HEK293 (cell line): ENCODE data around the gene ADORA2A.

Experiments used
- ZNF223 ChIP-seq: fragments of 450-650 bp; formaldehyde crosslinking; IDR thresholded peaks from 2 replicates; pipeline ENCODE4 v1.5.1; 2016; ENCODE audit warnings: missing biosample characterization, missing genetic modification characterization
- ZNF549 ChIP-seq: fragments of 450-650 bp; IDR thresholded peaks from 2 replicates; pipeline ENCODE4 v1.5.1; 2018; ENCODE audit warnings: missing biosample characterization, missing genetic modification characterization, mild to moderate bottlenecking, inconsistent platforms, moderate library complexity
- ZNF596 ChIP-seq: fragments of 450-650 bp; IDR thresholded peaks from 2 replicates; pipeline ENCODE4 v1.5.0; 2018; ENCODE audit warnings: missing biosample characterization, mild to moderate bottlenecking, missing genetic modification characterization, moderate library complexity
- TF ChIP-seq, protein P1 (sequence below): fragments of 450-650 bp; formaldehyde crosslinking; IDR thresholded peaks from 2 replicates; pipeline ENCODE4 v1.5.1; 2016; ENCODE audit warnings: missing biosample characterization, missing genetic modification characterization
- TF ChIP-seq, protein P2 (sequence below): fragments of 450-650 bp; formaldehyde crosslinking; IDR thresholded peaks from 2 replicates; pipeline ENCODE4 v1.5.1; 2017; ENCODE audit warnings: missing biosample characterization, missing genetic modification characterization
- TF ChIP-seq, protein P3 (sequence below): sonication (generic); formaldehyde crosslinking; IDR thresholded peaks from 2 replicates; pipeline ENCODE4 v1.8.1; 2022; ENCODE audit warnings: mild to moderate bottlenecking, moderate library complexity, missing genetic modification reagents

DNA sequence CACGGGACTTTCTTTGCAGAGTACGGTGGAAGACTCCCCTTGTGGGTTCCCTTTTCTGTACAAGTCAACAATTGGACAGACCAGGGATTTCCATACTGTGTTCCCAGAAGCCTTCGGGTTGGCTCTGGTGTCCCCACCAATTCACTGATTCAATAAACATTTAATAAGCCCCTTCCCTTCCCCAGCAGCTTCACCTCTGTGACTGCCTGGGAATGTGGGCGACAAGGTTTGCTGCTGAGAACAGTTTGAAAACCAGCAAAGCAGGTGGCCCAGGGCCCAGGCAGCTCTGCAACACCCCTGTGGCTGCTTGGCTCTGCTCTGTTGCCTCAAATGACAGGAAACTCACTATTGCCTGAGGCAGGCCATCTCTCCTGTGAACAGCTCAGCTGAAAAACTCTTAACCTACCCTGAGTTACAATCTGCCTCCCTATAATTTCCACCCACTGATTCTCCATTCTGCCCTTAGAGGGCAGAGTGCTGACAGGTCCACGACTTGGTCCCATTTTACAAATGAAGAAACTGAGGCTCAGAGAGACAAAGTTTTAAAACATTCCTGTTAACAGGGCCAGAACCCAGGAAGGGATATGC, 10.4 kb downstream of the ADORA2A start:
- TF ChIP-seq, protein P1, sequence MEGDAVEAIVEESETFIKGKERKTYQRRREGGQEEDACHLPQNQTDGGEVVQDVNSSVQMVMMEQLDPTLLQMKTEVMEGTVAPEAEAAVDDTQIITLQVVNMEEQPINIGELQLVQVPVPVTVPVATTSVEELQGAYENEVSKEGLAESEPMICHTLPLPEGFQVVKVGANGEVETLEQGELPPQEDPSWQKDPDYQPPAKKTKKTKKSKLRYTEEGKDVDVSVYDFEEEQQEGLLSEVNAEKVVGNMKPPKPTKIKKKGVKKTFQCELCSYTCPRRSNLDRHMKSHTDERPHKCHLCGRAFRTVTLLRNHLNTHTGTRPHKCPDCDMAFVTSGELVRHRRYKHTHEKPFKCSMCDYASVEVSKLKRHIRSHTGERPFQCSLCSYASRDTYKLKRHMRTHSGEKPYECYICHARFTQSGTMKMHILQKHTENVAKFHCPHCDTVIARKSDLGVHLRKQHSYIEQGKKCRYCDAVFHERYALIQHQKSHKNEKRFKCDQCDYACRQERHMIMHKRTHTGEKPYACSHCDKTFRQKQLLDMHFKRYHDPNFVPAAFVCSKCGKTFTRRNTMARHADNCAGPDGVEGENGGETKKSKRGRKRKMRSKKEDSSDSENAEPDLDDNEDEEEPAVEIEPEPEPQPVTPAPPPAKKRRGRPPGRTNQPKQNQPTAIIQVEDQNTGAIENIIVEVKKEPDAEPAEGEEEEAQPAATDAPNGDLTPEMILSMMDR: no peak
- TF ChIP-seq, protein P2, sequence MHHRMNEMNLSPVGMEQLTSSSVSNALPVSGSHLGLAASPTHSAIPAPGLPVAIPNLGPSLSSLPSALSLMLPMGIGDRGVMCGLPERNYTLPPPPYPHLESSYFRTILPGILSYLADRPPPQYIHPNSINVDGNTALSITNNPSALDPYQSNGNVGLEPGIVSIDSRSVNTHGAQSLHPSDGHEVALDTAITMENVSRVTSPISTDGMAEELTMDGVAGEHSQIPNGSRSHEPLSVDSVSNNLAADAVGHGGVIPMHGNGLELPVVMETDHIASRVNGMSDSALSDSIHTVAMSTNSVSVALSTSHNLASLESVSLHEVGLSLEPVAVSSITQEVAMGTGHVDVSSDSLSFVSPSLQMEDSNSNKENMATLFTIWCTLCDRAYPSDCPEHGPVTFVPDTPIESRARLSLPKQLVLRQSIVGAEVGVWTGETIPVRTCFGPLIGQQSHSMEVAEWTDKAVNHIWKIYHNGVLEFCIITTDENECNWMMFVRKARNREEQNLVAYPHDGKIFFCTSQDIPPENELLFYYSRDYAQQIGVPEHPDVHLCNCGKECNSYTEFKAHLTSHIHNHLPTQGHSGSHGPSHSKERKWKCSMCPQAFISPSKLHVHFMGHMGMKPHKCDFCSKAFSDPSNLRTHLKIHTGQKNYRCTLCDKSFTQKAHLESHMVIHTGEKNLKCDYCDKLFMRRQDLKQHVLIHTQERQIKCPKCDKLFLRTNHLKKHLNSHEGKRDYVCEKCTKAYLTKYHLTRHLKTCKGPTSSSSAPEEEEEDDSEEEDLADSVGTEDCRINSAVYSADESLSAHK (tag by site-specific recombination): no peak
- TF ChIP-seq ZNF596 (tag by site-specific recombination) (no peak), ZNF549 (tag by site-specific recombination) (no peak), ZNF223 (no peak)
- TF ChIP-seq, protein P3, sequence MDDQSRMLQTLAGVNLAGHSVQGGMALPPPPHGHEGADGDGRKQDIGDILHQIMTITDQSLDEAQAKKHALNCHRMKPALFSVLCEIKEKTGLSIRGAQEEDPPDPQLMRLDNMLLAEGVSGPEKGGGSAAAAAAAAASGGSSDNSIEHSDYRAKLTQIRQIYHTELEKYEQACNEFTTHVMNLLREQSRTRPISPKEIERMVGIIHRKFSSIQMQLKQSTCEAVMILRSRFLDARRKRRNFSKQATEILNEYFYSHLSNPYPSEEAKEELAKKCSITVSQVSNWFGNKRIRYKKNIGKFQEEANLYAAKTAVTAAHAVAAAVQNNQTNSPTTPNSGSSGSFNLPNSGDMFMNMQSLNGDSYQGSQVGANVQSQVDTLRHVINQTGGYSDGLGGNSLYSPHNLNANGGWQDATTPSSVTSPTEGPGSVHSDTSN: no peak
